Stimulated activated naive CD4-positive, alpha-beta T cell (primary cell): ENCODE data around the gene PODXL.
"Not testable (repeated sequence)": the region's sequence is repeated elsewhere in the genome, so short reads cannot be mapped to it uniquely, and the experiment has no call there.

Experiments used
- DNase-seq, 6 experiments: peaks; one replicate each; lab custom pipeline; 2025; lab: John Stamatoyannopoulos, UW

PODXL gene

GRCh38 chr7:131494182-131494581 lies 62.2 kb downstream of the PODXL start:
- DNase-seq: no peak

- no peak for DNase-seq
These were observed 62.8 kb downstream of the PODXL start for GRCh38 chr7:131493581-131493980.

GRCh38 chr7:131493081-131493480 lies 63.3 kb downstream of the PODXL start:
- no peak for DNase-seq

GRCh38 chr7:131489881-131490280 lies 66.5 kb downstream of the PODXL start:
- DNase-seq: no peak

- DNase-seq: no peak
These were observed 67.2 kb downstream of the PODXL start for GRCh38 chr7:131489196-131489595.

- DNase-seq: no peak
These were observed 68.1 kb downstream of the PODXL start for GRCh38 chr7:131488361-131488760.

GRCh38 chr7:131487217-131487616 lies 69.2 kb downstream of the PODXL start:
- DNase-seq: no peak

GRCh38 chr7:131486346-131486745 lies 70.1 kb downstream of the PODXL start:
- no peak for DNase-seq

GRCh38 chr7:131483586-131483985 lies 72.8 kb downstream of the PODXL start:
- DNase-seq: no peak

- no peak for DNase-seq
These were observed 73.6 kb downstream of the PODXL start for GRCh38 chr7:131482800-131483199.

- DNase-seq: no peak
These were observed 75.8 kb downstream of the PODXL start for GRCh38 chr7:131480384-131481315.

- no peak for DNase-seq
These were observed 79.7 kb downstream of the PODXL start for GRCh38 chr7:131476740-131477139.

- no peak for DNase-seq
These were observed 85.0 kb downstream of the PODXL start for GRCh38 chr7:131471250-131472004.

GRCh38 chr7:131467788-131468187 lies 88.6 kb downstream of the PODXL start:
- no peak for DNase-seq

GRCh38 chr7:131466735-131467365 lies 89.6 kb downstream of the PODXL start:
- DNase-seq: no peak

- DNase-seq: not testable (repeated sequence)
These were observed 93.7 kb downstream of the PODXL start for GRCh38 chr7:131462715-131463114.

GRCh38 chr7:131462059-131462458 lies 94.4 kb downstream of the PODXL start:
- DNase-seq: no peak

- no peak for DNase-seq
These were observed 97.2 kb downstream of the PODXL start for GRCh38 chr7:131459256-131459655.

- no peak for DNase-seq
These were observed 100.1 kb downstream of the PODXL start for GRCh38 chr7:131456338-131456737.

GRCh38 chr7:131455546-131455945 lies 100.9 kb downstream of the PODXL start:
- no peak for DNase-seq

- no peak for DNase-seq
These were observed 101.4 kb downstream of the PODXL start for GRCh38 chr7:131455001-131455400.

- no peak for DNase-seq
These were observed 101.9 kb downstream of the PODXL start for GRCh38 chr7:131454498-131454897.
